GM12864 (cell line): ENCODE data around the gene UTP14A.

Experiments
- DNase-seq: peaks from one replicate; pipeline ENCODE4 v3.0.0-alpha.2; 2011; ENCODE audit warnings: low read depth
- H3K4me3 ChIP-seq: 2 replicates; pipeline ENCODE4 v1.5.1; 2011; ENCODE audit warnings: mild to moderate bottlenecking, low read depth, low read length, control low read depth
- CTCF ChIP-seq: IDR thresholded peaks from 2 replicates; pipeline ENCODE4 v1.5.1; 2011; ENCODE audit warnings: low read depth, mild to moderate bottlenecking, moderate library complexity, low read length, control low read depth, inconsistent platforms; ENCODE audit errors: missing control alignments

Gene UTP14A

GRCh38 chrX:129900054-129900453 is 5.9 kb upstream of the UTP14A start:
- no peak overlapping the region for H3K4me3 ChIP-seq
- no peak for TF ChIP-seq CTCF
- no peak for DNase-seq

DNA sequence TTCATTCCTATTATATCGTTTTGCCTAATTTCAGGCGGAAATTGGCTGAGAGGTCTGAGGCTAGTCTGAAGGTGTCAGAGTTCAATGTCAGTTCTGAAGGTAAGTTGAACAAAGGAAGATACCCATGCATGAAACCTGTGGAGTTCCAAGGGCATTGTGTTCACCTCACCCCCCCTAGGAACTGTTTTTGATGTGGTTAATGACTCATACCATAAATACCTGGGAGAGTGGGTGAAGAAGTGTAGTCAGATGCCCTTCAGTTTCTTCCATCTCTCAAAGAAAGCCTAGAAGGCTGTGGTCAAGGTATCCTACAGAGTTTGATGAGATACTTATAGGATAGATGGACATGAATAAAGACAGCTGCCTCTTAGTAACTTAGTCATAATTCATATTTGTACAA is 2.7 kb downstream of the UTP14A start:
- no peak for DNase-seq
- no peak for TF ChIP-seq CTCF
- no peak overlapping the region for H3K4me3 ChIP-seq

DNA sequence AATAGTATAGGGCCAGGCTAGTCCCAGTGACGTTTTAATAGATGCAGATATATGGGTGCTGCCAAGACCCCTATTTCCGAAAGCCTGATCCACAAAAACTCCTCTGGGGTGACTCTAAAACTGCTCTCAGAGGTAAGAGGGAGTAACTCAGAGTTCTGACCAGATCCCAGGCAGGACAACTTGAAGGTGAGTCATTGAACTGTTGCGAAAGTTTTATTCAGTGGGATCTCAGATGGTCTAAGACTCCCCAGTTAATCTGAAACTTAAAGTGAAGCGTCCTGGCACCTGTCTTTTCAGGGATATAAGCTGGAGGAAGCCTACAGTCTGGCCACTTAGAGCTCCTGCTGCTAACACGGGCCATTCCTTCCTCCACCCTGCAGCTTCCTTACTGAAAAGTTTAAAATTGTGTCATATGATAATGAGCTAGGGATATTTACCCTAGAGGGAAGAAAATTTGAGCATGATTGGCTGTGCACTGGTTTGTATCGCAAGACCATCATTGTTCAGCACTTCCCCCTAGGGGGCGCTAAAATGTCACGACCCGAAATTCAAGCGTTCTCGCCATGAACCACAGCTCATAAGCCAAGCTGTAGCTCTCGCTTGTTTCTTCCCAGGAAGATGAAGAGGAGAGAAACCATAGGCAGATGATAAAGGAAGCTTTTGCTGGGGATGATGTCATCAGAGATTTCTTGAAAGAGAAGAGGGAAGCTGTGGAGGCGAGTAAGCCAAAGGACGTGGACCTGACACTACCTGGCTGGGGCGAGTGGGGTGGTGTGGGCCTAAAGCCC is 19.5 kb downstream of the UTP14A start:
- peak; percentile 25 for DNase-seq
- TF ChIP-seq CTCF: peak; percentile 61

GRCh38 chrX:129930941-129931410 is 25.0 kb downstream of the UTP14A start:
- DNase-seq: no peak
- peak overlapping the region; percentile 48 for H3K4me3 ChIP-seq
- TF ChIP-seq CTCF: no peak

More for the DNA sequence above, 19.5 kb downstream of the UTP14A start:
- no peak overlapping the region for H3K4me3 ChIP-seq

DNA sequence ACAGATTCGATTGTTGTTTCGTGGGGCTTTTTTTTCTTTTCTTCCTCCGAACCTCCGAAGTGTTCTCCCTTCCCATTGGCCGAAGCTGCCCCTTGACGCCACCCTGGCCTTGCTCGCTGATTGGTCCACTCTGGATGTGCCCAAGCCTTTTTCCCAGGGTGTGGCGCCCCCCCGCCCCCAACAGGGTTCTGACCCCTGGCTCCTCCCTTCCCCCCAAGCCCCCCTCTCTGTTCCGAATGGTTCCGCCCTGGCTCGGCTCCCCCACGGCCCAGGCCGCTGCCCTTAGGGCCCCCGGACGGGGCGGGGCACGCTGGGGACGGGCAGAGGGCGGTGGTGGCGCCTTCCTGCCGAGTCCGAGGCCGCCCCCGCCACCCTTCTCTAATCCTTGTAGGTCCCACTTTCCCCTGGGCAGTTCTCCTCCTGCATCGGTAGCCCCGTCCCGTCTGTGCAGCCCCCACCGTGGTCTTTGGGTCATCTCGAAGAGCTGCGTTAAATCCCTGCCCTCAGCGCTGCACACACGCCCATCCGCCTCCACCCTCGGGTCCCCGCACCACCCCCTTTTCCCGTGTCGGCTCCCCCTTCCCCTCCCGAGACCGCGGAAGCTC is 25.5 kb downstream of the UTP14A start:
- DNase-seq: peak; percentile 62
- H3K4me3 ChIP-seq: peak overlapping the region; percentile 64
- TF ChIP-seq CTCF: no peak

- DNase-seq: peak; percentile 62
- H3K4me3 ChIP-seq: peak overlapping the region; percentile 64
- TF ChIP-seq CTCF: no peak
These were observed 26.3 kb downstream of the UTP14A start for GRCh38 chrX:129932016-129932820.
